ENCODE measurements around the gene CTTNBP2NL. TPM values are rescaled to one million over a fixed set of nuclear protein-coding genes. Genes with fewer than 3 reads are reported as not detected.

The CTTNBP2NL gene
- polyA plus RNA-seq, 2 of the 4 experiments (the other 2 are of a cell fraction), result 5.8 to 8.7 TPM

DNA sequence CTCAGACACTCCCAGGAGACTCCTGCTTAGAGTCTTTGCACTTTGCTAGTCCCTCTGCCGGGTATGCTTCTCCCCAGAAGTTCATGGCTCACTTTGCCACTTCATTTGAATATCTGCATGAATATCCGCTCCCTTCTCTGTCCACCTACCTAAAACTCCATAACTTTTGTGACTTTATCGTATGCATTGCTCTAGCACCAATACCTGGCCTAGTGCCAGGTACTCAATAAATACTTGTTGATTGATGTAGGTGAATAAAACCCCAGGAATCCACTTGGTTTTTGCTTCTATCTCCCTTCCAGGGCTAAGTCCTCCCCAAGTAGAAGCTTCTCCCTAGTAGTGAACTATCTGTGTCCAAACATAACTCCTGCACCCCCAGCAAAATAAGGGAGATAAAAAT, 27.8 kb upstream of the CTTNBP2NL start (continued):
- TF ChIP-seq, protein P1, sequence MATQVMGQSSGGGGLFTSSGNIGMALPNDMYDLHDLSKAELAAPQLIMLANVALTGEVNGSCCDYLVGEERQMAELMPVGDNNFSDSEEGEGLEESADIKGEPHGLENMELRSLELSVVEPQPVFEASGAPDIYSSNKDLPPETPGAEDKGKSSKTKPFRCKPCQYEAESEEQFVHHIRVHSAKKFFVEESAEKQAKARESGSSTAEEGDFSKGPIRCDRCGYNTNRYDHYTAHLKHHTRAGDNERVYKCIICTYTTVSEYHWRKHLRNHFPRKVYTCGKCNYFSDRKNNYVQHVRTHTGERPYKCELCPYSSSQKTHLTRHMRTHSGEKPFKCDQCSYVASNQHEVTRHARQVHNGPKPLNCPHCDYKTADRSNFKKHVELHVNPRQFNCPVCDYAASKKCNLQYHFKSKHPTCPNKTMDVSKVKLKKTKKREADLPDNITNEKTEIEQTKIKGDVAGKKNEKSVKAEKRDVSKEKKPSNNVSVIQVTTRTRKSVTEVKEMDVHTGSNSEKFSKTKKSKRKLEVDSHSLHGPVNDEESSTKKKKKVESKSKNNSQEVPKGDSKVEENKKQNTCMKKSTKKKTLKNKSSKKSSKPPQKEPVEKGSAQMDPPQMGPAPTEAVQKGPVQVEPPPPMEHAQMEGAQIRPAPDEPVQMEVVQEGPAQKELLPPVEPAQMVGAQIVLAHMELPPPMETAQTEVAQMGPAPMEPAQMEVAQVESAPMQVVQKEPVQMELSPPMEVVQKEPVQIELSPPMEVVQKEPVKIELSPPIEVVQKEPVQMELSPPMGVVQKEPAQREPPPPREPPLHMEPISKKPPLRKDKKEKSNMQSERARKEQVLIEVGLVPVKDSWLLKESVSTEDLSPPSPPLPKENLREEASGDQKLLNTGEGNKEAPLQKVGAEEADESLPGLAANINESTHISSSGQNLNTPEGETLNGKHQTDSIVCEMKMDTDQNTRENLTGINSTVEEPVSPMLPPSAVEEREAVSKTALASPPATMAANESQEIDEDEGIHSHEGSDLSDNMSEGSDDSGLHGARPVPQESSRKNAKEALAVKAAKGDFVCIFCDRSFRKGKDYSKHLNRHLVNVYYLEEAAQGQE (IDR thresholded peaks at IDR 0.05), result no peak
- TF ChIP-seq BHLHE40 (IDR thresholded peaks at IDR 0.05; ENCODE audit: low read depth, low read length) (no peak), FOSL2 (IDR thresholded peaks at IDR 0.05) (no peak), FOSL2 (CRISPR knock-in tag; IDR thresholded peaks at IDR 0.05) (no peak)

DNA sequence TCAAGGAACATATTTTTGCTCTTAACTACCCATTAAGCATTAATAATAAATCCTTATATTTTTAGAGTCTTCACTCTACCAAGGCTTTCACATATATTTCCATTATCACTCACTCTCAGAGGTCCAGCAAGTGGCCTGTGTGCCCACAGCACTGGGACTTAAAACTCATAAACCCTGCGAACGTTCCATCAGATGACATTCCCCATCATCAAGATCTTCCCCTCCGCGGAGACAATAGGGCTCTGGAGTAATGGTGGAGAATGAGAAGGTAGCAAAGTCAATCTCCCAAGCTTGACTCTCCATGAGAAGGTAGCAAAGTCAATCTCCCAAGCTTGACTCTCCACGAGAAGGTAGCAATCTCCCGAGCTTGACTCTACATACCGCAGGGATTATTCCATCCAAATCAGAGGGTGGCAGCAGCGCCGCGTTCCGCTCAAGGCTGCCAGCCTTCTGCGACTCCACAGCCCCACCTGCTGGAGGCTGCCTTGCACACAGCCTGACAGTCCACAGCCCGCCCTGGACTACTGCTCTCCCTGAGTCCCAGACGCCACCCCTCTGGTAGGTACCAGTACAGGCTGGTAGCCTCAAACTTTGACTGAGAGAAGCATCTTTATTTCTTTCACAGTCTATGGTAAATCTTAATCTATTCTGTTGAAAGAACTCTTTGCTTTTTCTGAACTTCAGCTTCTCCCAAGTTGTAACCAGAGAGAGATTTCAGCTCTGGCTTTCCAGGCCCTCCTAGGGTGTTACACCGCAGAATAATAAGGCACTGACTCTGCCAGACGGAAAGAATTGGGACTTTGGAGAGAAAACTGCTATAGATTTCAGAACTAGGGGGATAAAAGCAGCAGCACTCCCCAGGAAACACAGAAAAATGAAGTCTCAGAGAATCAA, 26.4 kb upstream of the CTTNBP2NL start:
- H3K4me3 ChIP-seq, result no peak overlapping the region
- POLR2A ChIA-PET, result no interaction called here

DNA sequence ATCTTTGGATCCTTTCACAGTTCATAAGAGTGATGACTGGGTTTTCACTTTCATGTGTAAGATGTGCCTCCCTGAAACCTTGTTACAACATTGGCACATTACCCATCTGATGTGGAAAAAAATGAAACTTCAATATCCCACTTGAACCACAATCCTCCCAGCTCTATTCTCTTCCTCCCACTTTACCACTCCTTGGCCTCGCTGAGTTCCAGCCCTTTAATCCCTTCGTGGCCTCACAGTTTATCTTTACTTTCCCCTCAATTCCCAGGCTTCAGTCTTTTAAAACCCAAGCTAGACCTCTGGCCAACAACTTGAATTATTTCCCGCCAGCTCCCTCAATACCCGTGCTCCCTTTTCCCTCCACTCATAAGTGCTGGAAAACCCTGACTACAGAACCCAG, 25.0 kb upstream of the CTTNBP2NL start:
- ChIA-PET CTCF (interaction anchor here (0.6 to 5.6 kb wide), 9 partner anchors 9 to 890 kb away, joined by 3 to 77 read pairs (median 4); no protein-coding TSS in a partner anchor), POLR2A (no interaction called here)
- no peak overlapping the region for H3K4me3 ChIP-seq
- no peaks in the 10 kb centered on the region for H3K4me1 ChIP-seq
- 22% methylated on average over 4 of the region's 4 CpGs for WGBS (ENCODE audit: missing lambda C conversion rate)
- ATAC-seq, result no peak
- FAIRE-seq, result no peak
- no peak for DNase-seq (ENCODE audit: low read depth in 1 of 2, low spot score in 1 of 2)
- no peaks in the 10 kb centered on the region for H3K9me3 ChIP-seq
- H3K27ac ChIP-seq, result no peak overlapping the region
- no peak overlapping the region for H3K4me2 ChIP-seq
- no peak for TF ChIP-seq RFX5 (IDR thresholded peaks at IDR 0.05)
- no peak for TF ChIP-seq HEYL (CRISPR knock-in tag; IDR thresholded peaks at IDR 0.05)
- no peak for TF ChIP-seq CBX8 (IDR thresholded peaks at IDR 0.05)
- TF ChIP-seq HDAC2 (IDR thresholded peaks at IDR 0.05), result no peak
- no peak for TF ChIP-seq PHF8 (IDR thresholded peaks at IDR 0.05; ENCODE audit: borderline replicate concordance, low read depth)
- TF ChIP-seq, protein P2, sequence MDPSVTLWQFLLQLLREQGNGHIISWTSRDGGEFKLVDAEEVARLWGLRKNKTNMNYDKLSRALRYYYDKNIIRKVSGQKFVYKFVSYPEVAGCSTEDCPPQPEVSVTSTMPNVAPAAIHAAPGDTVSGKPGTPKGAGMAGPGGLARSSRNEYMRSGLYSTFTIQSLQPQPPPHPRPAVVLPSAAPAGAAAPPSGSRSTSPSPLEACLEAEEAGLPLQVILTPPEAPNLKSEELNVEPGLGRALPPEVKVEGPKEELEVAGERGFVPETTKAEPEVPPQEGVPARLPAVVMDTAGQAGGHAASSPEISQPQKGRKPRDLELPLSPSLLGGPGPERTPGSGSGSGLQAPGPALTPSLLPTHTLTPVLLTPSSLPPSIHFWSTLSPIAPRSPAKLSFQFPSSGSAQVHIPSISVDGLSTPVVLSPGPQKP (IDR thresholded peaks at IDR 0.05; ENCODE audit: low read depth, low read length), result no peak
- no peak for TF ChIP-seq MYC (IDR thresholded peaks at IDR 0.05; ENCODE audit: borderline replicate concordance, low read length)
- TF ChIP-seq, protein P3, sequence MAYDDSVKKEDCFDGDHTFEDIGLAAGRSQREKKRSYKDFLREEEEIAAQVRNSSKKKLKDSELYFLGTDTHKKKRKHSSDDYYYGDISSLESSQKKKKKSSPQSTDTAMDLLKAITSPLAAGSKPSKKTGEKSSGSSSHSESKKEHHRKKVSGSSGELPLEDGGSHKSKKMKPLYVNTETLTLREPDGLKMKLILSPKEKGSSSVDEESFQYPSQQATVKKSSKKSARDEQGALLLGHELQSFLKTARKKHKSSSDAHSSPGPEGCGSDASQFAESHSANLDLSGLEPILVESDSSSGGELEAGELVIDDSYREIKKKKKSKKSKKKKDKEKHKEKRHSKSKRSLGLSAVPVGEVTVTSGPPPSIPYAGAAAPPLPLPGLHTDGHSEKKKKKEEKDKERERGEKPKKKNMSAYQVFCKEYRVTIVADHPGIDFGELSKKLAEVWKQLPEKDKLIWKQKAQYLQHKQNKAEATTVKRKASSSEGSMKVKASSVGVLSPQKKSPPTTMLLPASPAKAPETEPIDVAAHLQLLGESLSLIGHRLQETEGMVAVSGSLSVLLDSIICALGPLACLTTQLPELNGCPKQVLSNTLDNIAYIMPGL (CRISPR knock-in tag; IDR thresholded peaks at IDR 0.05; ENCODE audit: borderline replicate concordance), result no peak

More for the DNA sequence above, 26.4 kb upstream of the CTTNBP2NL start:
- no peak for FAIRE-seq
- CTCF ChIA-PET, result interaction anchor here (0.6 to 5.6 kb wide), 21 partner anchors 10 to 669 kb away, joined by 3 to 77 read pairs (median 4); no protein-coding TSS in a partner anchor
- DNase-seq (ENCODE audit: low read depth in 1 of 2, low spot score in 1 of 2), result peak; percentile 62 to 80
- no peaks in the 10 kb centered on the region for H3K9me3 ChIP-seq
- ATAC-seq, result peak; percentile 100
- no peak overlapping the region for H3K27ac ChIP-seq
- 32% methylated on average over 8 of the region's 16 CpGs for WGBS (ENCODE audit: missing lambda C conversion rate)
- 0 out of 3 replicates have a peak overlapping the region, but pooled peaks have one; percentile 39 for H3K4me2 ChIP-seq
- TF ChIP-seq FOSB (CRISPR knock-in tag; IDR thresholded peaks at IDR 0.05), result no peak
- TF ChIP-seq, protein P4, sequence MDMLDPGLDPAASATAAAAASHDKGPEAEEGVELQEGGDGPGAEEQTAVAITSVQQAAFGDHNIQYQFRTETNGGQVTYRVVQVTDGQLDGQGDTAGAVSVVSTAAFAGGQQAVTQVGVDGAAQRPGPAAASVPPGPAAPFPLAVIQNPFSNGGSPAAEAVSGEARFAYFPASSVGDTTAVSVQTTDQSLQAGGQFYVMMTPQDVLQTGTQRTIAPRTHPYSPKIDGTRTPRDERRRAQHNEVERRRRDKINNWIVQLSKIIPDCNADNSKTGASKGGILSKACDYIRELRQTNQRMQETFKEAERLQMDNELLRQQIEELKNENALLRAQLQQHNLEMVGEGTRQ (IDR thresholded peaks at IDR 0.05), result no peak
- no peak for TF ChIP-seq CBX2 (IDR thresholded peaks at IDR 0.05; ENCODE audit: borderline replicate concordance, low read depth)
- TF ChIP-seq RAD21 (conservative IDR thresholded peaks at IDR 0.05 in 1 of 2, IDR thresholded peaks at IDR 0.05 in 1 of 2), result peak; percentile 75 to 85
- no peak for TF ChIP-seq POLR2A (IDR thresholded peaks at IDR 0.05; ENCODE audit: low read length)
- TF ChIP-seq, protein P5, sequence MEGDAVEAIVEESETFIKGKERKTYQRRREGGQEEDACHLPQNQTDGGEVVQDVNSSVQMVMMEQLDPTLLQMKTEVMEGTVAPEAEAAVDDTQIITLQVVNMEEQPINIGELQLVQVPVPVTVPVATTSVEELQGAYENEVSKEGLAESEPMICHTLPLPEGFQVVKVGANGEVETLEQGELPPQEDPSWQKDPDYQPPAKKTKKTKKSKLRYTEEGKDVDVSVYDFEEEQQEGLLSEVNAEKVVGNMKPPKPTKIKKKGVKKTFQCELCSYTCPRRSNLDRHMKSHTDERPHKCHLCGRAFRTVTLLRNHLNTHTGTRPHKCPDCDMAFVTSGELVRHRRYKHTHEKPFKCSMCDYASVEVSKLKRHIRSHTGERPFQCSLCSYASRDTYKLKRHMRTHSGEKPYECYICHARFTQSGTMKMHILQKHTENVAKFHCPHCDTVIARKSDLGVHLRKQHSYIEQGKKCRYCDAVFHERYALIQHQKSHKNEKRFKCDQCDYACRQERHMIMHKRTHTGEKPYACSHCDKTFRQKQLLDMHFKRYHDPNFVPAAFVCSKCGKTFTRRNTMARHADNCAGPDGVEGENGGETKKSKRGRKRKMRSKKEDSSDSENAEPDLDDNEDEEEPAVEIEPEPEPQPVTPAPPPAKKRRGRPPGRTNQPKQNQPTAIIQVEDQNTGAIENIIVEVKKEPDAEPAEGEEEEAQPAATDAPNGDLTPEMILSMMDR (IDR thresholded peaks at IDR 0.05), result peak; percentile 80
- TF ChIP-seq HEYL (CRISPR knock-in tag; IDR thresholded peaks at IDR 0.05), result no peak
- TF ChIP-seq, protein P6, sequence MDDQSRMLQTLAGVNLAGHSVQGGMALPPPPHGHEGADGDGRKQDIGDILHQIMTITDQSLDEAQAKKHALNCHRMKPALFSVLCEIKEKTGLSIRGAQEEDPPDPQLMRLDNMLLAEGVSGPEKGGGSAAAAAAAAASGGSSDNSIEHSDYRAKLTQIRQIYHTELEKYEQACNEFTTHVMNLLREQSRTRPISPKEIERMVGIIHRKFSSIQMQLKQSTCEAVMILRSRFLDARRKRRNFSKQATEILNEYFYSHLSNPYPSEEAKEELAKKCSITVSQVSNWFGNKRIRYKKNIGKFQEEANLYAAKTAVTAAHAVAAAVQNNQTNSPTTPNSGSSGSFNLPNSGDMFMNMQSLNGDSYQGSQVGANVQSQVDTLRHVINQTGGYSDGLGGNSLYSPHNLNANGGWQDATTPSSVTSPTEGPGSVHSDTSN (IDR thresholded peaks at IDR 0.05), result no peak
- no peak for TF ChIP-seq BHLHE40 (IDR thresholded peaks at IDR 0.05; ENCODE audit: low read depth, low read length)
- TF ChIP-seq SMC3 (IDR thresholded peaks at IDR 0.05), result peak; percentile 70
- no peak for TF ChIP-seq HOXB5 (CRISPR knock-in tag; IDR thresholded peaks at IDR 0.05)
- no peak for TF ChIP-seq RCOR1 (IDR thresholded peaks at IDR 0.05; ENCODE audit: low read depth, low read length)
- TF ChIP-seq MAZ (IDR thresholded peaks at IDR 0.05; ENCODE audit: borderline replicate concordance, low read depth, low read length), result no peak
- H3K4me1 ChIP-seq, result no peaks in the 10 kb centered on the region
